DND-41 (cell line): ENCODE results near the gene GARIN1A.

ENCODE experiments used
- ATAC-seq: fragments of 200-7000 bp; cut with Tn5 transposase; 3 replicates; pipeline ENCODE4 v1.9.1; 2021; ENCODE audit warnings: low read depth; ENCODE audit not compliant: insufficient read depth
- DNase-seq: peaks from one replicate; pipeline ENCODE4 v3.0.0-alpha.2; 2020
- H2AFZ ChIP-seq: 2 replicates; pipeline ENCODE4 v1.6.0; 2012; ENCODE audit warnings: low read depth, low read length
- H3K27ac ChIP-seq: 2 replicates; pipeline ENCODE4 v1.5.1; 2012; ENCODE audit warnings: low read length, inconsistent platforms
- H3K27me3 ChIP-seq: fragments of 200-600 bp; sonication (generic); 2 replicates; pipeline ENCODE4 v1.6.0; 2012; ENCODE audit warnings: low read length, mild to moderate bottlenecking, inconsistent platforms; ENCODE audit not compliant: insufficient read depth, poor library complexity
- H3K36me3 ChIP-seq: 2 replicates; pipeline ENCODE4 v1.5.1; 2012; ENCODE audit warnings: low read length, inconsistent platforms; ENCODE audit not compliant: insufficient read depth
- H3K4me1 ChIP-seq: 2 replicates; pipeline ENCODE4 v1.5.1; 2012; ENCODE audit warnings: mild to moderate bottlenecking, low read length; ENCODE audit not compliant: insufficient read depth
- H3K4me2 ChIP-seq: 2 replicates; pipeline ENCODE4 v1.6.0; 2012; ENCODE audit warnings: mild to moderate bottlenecking, moderate library complexity, low read length, inconsistent platforms; ENCODE audit not compliant: insufficient read depth
- H3K4me3 ChIP-seq, 2 experiments: fragments of 200-600 bp in 1 of 2; shearing (Covaris generic) in 1 of 2; 2 replicates each; pipeline ENCODE4 v1.5.1; 2012 to 2016; ENCODE audit warnings: inconsistent platforms in 2 of 2, low read length in 2 of 2, mild to moderate bottlenecking in 2 of 2, low read depth in 1 of 2, moderate library complexity in 1 of 2
- H3K79me2 ChIP-seq: 2 replicates; pipeline ENCODE4 v1.6.0; 2012; ENCODE audit warnings: low read length, inconsistent platforms; ENCODE audit not compliant: insufficient read depth
- H3K9ac ChIP-seq: 2 replicates; pipeline ENCODE4 v1.6.0; 2012; ENCODE audit warnings: low read depth, mild to moderate bottlenecking, inconsistent platforms, low read length, moderate library complexity
- H3K9me3 ChIP-seq: 2 replicates; pipeline ENCODE4 v1.5.1; 2012; ENCODE audit warnings: low read length, moderate library complexity, mild to moderate bottlenecking, inconsistent platforms; ENCODE audit not compliant: insufficient read depth, severe bottlenecking
- H4K20me1 ChIP-seq: 2 replicates; pipeline ENCODE4 v1.6.0; 2012; ENCODE audit warnings: low read length; ENCODE audit not compliant: insufficient read depth
- EZH2 ChIP-seq: IDR thresholded peaks from 3 replicates; pipeline ENCODE4 v1.6.1; 2012; ENCODE audit warnings: borderline replicate concordance, low read depth, mild to moderate bottlenecking, moderate library complexity, low read length, inconsistent platforms; ENCODE audit not compliant: severe bottlenecking
- TF ChIP-seq, protein P1 (sequence below): IDR thresholded peaks from 2 replicates; pipeline ENCODE4 v1.5.1; 2012; ENCODE audit warnings: borderline replicate concordance, low read length, moderate library complexity, mild to moderate bottlenecking; ENCODE audit not compliant: poor library complexity, severe bottlenecking; ENCODE audit errors: extremely low read depth

Gene GARIN1A

DNA sequence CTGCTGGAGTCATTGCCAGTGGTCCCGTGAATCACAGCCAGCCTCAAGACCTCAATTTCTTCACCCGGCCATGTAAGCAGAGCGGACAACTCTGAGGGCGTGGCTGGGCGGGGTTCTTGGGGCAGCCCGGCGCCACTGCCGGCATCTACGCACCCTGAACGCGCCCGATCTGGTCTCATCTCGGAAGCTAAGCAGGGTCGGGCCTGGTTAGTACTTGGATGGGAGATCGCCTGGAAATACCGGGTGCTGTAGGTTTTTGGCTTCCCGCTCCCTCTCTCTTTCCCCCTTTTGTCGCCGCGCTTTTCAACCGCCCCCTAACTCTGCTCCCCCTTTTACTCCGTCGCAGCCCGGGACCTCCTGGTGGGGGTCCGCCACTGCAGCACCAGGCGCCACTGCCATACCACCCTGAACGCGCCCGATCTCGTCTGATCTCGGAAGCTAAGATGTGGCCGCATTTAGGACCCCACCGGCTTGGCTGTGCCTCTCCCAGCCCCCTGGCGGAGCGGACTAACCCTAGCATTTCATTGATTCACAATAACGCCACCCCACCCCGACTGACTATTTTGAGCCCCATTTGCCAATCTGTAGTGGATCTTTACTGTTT, 25.3 kb downstream of the GARIN1A start:
- Histone ChIP-seq H2AFZ (no peak overlapping the region), H3K4me1 (no peaks in the 10 kb centered on the region), H3K9me3 (no peaks in the 10 kb centered on the region), H3K27me3 (peaks cover 9% of the 10 kb centered on the region), H3K4me3 (no peak overlapping the region), H3K36me3 (no peaks in the 10 kb centered on the region), H3K79me2 (no peaks in the 10 kb centered on the region), H4K20me1 (no peaks in the 10 kb centered on the region), H3K27ac (no peak overlapping the region), H3K4me2 (no peak overlapping the region), H3K9ac (no peak overlapping the region)
- ATAC-seq (no peak), DNase-seq (no peak)
- TF ChIP-seq, protein P1, sequence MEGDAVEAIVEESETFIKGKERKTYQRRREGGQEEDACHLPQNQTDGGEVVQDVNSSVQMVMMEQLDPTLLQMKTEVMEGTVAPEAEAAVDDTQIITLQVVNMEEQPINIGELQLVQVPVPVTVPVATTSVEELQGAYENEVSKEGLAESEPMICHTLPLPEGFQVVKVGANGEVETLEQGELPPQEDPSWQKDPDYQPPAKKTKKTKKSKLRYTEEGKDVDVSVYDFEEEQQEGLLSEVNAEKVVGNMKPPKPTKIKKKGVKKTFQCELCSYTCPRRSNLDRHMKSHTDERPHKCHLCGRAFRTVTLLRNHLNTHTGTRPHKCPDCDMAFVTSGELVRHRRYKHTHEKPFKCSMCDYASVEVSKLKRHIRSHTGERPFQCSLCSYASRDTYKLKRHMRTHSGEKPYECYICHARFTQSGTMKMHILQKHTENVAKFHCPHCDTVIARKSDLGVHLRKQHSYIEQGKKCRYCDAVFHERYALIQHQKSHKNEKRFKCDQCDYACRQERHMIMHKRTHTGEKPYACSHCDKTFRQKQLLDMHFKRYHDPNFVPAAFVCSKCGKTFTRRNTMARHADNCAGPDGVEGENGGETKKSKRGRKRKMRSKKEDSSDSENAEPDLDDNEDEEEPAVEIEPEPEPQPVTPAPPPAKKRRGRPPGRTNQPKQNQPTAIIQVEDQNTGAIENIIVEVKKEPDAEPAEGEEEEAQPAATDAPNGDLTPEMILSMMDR, result no peak

DNA sequence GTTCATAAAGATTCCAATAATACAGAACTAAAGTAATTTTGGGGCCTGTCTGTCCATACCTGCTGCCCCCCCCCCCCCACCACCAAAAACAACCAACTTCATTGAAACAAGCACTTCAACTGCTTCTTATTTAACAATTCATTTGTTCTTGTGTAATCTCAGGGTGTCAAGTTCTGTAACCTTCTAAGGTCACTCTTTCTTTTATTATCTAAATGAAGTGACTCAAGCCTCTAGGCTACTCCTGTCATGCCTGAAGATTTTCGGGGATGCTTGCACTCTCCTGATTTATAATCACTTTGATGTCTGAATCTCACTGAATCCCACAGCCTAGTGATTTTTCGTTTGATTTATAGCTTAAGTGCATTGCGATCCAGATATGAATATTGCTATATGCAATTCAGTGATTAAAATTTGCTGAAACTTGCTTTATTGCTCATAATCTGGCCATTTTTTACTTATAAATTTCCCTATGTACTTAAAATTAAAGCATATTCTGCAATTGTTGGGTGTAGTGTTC, 27.2 kb downstream of the GARIN1A start:
- no peak overlapping the region for H3K27ac ChIP-seq
- no peaks in the 10 kb centered on the region for H4K20me1 ChIP-seq
- H3K27me3 ChIP-seq, result peaks cover 13% of the 10 kb centered on the region
- H3K36me3 ChIP-seq, result no peaks in the 10 kb centered on the region
- no peaks in the 10 kb centered on the region for H3K4me1 ChIP-seq
- H3K4me3 ChIP-seq, result no peak overlapping the region
- H3K9me3 ChIP-seq, result no peaks in the 10 kb centered on the region
- H2AFZ ChIP-seq, result no peak overlapping the region
- ATAC-seq (no peak), DNase-seq (no peak)
- H3K9ac ChIP-seq, result no peak overlapping the region
- no peak overlapping the region for H3K4me2 ChIP-seq
- no peak for TF ChIP-seq EZH2
- TF ChIP-seq, protein P1, result no peak
- H3K79me2 ChIP-seq, result no peaks in the 10 kb centered on the region

DNA sequence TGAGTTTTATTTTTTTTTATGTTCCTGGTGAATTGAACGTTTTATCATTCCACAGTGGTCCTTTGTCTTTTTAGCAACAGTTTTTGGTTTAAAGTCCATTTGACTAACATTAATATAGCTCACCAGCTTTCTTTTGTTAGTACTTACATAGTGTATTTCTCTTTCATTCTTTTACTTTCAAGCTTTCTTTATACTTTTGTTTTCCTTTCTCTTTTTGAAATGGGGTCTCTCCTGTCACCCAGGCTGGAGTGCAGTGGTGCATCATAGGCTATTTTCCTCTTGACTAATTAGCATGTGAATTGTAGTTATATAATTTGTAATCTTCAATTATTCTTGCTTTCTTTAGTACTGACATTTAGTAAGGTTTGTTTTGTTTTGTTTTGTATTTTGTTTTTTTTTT, 27.8 kb downstream of the GARIN1A start:
- TF ChIP-seq, protein P1, result no peak
- no peak for TF ChIP-seq EZH2
- H3K9me3 ChIP-seq, result no peaks in the 10 kb centered on the region
- DNase-seq (no peak), ATAC-seq (no peak)
- H3K36me3 ChIP-seq, result no peaks in the 10 kb centered on the region
- no peak overlapping the region for H2AFZ ChIP-seq
- no peaks in the 10 kb centered on the region for H3K79me2 ChIP-seq
- H4K20me1 ChIP-seq, result no peaks in the 10 kb centered on the region
- H3K4me2 ChIP-seq, result no peak overlapping the region
- H3K4me3 ChIP-seq, result no peak overlapping the region
- no peak overlapping the region for H3K27ac ChIP-seq
- H3K27me3 ChIP-seq, result peaks cover 13% of the 10 kb centered on the region
- H3K9ac ChIP-seq, result no peak overlapping the region
- H3K4me1 ChIP-seq, result no peaks in the 10 kb centered on the region
